A673 (cell line): Measurements from ENCODE around the gene PRKCH.

Experiments used
- CTCF ChIP-seq: fragments of 300-800, 200-600 bp; sonication (generic); conservative IDR thresholded peaks from 2 replicates; pipeline ENCODE4 v1.5.1; 2017; ENCODE audit warnings: low read depth, mild to moderate bottlenecking, antibody characterized with exemption, low read length, moderate library complexity, mixed read lengths
- EZH2 ChIP-seq: fragments of 200-600 bp; sonication (generic); IDR thresholded peaks from 2 replicates; pipeline ENCODE4 v1.6.1; 2017; ENCODE audit warnings: borderline replicate concordance, low read depth, mild to moderate bottlenecking, mixed read lengths, antibody characterized with exemption, low read length; ENCODE audit not compliant: poor library complexity, severe bottlenecking

GRCh38 chr14:61561104-61561503 lies 239.7 kb downstream of the PRKCH start:
- TF ChIP-seq CTCF, result no peak
- TF ChIP-seq EZH2, result no peak
